ENCODE results near the gene WWOX. TPM values are rescaled to one million over a fixed set of nuclear protein-coding genes. Genes with fewer than 3 reads are reported as not detected.

Gene WWOX
- total and polyA plus RNA-seq, 2 of the 13 experiments (the other 11 are each of a cell fraction or from before 2014, with no cell fraction given): 9.1 to 37.4 TPM

DNA sequence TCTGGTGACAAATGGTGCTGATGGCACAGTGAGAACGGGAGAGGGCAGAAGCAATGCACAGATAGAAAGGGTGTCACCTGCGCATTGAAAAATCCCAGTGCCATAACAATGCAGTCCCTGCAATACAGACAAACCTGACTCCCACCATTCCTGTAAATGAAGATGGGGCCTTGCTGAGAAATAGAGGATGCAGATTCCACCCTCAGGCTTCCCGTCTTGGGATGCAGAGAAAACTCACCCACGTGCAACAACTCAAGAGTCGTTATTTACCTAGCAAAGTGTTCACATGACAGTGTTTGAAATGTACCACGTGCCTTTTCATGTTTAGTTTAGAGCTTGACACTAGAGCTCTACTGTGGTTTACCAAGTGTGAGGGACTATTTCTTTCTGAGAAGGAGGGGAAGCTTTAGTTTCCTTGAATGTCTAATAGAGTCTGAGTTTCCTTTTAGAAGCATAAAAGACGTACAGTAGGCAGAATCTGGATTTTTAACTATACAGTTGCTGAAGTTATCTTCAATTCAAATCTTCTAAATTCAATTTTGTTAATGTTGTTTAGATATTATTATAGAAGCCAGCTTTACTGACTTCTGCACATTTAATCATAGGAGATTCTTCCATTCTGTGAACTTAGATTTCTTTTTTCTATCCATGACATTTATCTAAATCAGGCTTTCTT is 35.6 kb downstream of the WWOX start (continued):
- TF ChIP-seq, protein P1, sequence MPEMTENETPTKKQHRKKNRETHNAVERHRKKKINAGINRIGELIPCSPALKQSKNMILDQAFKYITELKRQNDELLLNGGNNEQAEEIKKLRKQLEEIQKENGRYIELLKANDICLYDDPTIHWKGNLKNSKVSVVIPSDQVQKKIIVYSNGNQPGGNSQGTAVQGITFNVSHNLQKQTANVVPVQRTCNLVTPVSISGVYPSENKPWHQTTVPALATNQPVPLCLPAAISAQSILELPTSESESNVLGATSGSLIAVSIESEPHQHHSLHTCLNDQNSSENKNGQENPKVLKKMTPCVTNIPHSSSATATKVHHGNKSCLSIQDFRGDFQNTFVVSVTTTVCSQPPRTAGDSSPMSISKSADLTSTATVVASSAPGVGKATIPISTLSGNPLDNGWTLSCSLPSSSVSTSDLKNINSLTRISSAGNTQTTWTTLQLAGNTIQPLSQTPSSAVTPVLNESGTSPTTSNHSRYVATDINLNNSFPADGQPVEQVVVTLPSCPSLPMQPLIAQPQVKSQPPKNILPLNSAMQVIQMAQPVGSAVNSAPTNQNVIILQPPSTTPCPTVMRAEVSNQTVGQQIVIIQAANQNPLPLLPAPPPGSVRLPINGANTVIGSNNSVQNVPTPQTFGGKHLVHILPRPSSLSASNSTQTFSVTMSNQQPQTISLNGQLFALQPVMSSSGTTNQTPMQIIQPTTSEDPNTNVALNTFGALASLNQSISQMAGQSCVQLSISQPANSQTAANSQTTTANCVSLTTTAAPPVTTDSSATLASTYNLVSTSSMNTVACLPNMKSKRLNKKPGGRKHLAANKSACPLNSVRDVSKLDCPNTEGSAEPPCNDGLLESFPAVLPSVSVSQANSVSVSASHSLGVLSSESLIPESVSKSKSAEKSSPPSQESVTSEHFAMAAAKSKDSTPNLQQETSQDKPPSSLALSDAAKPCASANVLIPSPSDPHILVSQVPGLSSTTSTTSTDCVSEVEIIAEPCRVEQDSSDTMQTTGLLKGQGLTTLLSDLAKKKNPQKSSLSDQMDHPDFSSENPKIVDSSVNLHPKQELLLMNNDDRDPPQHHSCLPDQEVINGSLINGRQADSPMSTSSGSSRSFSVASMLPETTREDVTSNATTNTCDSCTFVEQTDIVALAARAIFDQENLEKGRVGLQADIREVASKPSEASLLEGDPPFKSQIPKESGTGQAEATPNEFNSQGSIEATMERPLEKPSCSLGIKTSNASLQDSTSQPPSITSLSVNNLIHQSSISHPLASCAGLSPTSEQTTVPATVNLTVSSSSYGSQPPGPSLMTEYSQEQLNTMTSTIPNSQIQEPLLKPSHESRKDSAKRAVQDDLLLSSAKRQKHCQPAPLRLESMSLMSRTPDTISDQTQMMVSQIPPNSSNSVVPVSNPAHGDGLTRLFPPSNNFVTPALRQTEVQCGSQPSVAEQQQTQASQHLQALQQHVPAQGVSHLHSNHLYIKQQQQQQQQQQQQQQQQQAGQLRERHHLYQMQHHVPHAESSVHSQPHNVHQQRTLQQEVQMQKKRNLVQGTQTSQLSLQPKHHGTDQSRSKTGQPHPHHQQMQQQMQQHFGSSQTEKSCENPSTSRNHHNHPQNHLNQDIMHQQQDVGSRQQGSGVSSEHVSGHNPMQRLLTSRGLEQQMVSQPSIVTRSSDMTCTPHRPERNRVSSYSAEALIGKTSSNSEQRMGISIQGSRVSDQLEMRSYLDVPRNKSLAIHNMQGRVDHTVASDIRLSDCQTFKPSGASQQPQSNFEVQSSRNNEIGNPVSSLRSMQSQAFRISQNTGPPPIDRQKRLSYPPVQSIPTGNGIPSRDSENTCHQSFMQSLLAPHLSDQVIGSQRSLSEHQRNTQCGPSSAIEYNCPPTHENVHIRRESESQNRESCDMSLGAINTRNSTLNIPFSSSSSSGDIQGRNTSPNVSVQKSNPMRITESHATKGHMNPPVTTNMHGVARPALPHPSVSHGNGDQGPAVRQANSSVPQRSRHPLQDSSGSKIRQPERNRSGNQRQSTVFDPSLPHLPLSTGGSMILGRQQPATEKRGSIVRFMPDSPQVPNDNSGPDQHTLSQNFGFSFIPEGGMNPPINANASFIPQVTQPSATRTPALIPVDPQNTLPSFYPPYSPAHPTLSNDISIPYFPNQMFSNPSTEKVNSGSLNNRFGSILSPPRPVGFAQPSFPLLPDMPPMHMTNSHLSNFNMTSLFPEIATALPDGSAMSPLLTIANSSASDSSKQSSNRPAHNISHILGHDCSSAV (CRISPR knock-in tag; IDR thresholded peaks at IDR 0.05; ENCODE audit: borderline replicate concordance): no peak
- no peak for TF ChIP-seq ZNF501 (CRISPR knock-in tag; IDR thresholded peaks at IDR 0.05)
- peak; percentile 73 for TF ChIP-seq SAP130 (CRISPR knock-in tag; IDR thresholded peaks at IDR 0.05; ENCODE audit: low read depth)
- peak; percentile 53; the same call in 1 of the 2 replicates for TF ChIP-seq ZNF614 (CRISPR knock-in tag; IDR thresholded peaks at IDR 0.05; ENCODE audit: borderline replicate concordance)
- TF ChIP-seq, protein P2, sequence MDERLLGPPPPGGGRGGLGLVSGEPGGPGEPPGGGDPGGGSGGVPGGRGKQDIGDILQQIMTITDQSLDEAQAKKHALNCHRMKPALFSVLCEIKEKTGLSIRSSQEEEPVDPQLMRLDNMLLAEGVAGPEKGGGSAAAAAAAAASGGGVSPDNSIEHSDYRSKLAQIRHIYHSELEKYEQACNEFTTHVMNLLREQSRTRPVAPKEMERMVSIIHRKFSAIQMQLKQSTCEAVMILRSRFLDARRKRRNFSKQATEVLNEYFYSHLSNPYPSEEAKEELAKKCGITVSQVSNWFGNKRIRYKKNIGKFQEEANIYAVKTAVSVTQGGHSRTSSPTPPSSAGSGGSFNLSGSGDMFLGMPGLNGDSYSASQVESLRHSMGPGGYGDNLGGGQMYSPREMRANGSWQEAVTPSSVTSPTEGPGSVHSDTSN (CRISPR knock-in tag; IDR thresholded peaks at IDR 0.05): no peak
- TF ChIP-seq ZNF761 (CRISPR knock-in tag; conservative IDR thresholded peaks at IDR 0.05): no peak
- peak; percentile 83 for TF ChIP-seq HMG20A (CRISPR knock-in tag; IDR thresholded peaks at IDR 0.05; ENCODE audit: borderline replicate concordance)
- TF ChIP-seq, protein P3, sequence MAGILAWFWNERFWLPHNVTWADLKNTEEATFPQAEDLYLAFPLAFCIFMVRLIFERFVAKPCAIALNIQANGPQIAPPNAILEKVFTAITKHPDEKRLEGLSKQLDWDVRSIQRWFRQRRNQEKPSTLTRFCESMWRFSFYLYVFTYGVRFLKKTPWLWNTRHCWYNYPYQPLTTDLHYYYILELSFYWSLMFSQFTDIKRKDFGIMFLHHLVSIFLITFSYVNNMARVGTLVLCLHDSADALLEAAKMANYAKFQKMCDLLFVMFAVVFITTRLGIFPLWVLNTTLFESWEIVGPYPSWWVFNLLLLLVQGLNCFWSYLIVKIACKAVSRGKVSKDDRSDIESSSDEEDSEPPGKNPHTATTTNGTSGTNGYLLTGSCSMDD (CRISPR knock-in tag; IDR thresholded peaks at IDR 0.05): no peak
- TF ChIP-seq SMAD3 (CRISPR knock-in tag; IDR thresholded peaks at IDR 0.05): peak; percentile 53; the same call in 1 of the 2 replicates
- TF ChIP-seq, protein P4, sequence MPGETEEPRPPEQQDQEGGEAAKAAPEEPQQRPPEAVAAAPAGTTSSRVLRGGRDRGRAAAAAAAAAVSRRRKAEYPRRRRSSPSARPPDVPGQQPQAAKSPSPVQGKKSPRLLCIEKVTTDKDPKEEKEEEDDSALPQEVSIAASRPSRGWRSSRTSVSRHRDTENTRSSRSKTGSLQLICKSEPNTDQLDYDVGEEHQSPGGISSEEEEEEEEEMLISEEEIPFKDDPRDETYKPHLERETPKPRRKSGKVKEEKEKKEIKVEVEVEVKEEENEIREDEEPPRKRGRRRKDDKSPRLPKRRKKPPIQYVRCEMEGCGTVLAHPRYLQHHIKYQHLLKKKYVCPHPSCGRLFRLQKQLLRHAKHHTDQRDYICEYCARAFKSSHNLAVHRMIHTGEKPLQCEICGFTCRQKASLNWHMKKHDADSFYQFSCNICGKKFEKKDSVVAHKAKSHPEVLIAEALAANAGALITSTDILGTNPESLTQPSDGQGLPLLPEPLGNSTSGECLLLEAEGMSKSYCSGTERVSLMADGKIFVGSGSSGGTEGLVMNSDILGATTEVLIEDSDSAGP (CRISPR knock-in tag; IDR thresholded peaks at IDR 0.05; ENCODE audit: borderline replicate concordance): no peak
- TF ChIP-seq SATB2 (CRISPR knock-in tag; IDR thresholded peaks at IDR 0.05): no peak
- no peak for TF ChIP-seq ARHGAP35 (CRISPR knock-in tag; IDR thresholded peaks at IDR 0.05; ENCODE audit: borderline replicate concordance)
- no peak for TF ChIP-seq NRL (CRISPR knock-in tag; IDR thresholded peaks at IDR 0.05; ENCODE audit: borderline replicate concordance)
- peak; percentile 57 for TF ChIP-seq SALL1 (CRISPR knock-in tag; IDR thresholded peaks at IDR 0.05)
- no peak for TF ChIP-seq ZNF441 (CRISPR knock-in tag; IDR thresholded peaks at IDR 0.05; ENCODE audit: borderline replicate concordance)
- TF ChIP-seq ZBTB3 (CRISPR knock-in tag; IDR thresholded peaks at IDR 0.05; ENCODE audit: borderline replicate concordance, low read depth): no peak
- TF ChIP-seq BHLHE40 (IDR thresholded peaks at IDR 0.05; ENCODE audit: low read length): peak; percentile 80
